ENCODE data around the gene DNAH17.

DNA sequence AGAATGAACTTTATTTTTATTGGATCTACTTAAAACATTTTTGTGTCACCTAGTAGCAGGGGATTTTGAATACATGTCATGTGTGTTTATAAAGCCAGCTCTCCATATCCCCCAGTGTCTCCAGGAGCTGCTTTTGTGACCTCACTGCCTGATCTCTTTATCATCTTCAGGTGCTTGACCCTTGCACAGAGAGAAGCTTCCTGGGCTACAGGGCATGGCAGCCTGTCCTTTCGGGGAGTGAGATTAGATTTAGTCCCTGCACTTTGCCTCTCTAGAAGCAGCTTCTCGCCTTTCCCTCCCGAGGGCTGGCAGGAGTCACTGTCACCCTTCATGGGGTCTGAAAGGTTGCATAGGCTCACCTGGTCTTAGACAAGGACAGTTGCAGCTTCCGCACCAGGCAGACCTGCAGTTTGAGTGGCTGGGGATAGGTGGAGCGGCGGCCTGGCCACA lies 156.1 kb downstream of the DNAH17 start:
- TF ChIP-seq EZH2 (IDR thresholded peaks at IDR 0.05; ENCODE audit: insufficient read depth, poor library complexity, severe bottlenecking) (no peak), EZH2phosphoT487 (IDR thresholded peaks at IDR 0.05; ENCODE audit: insufficient read depth, low read depth) (no peak)
